ENCODE data around the gene UBE2K. TPM values are rescaled to one million over a fixed set of nuclear protein-coding genes. Genes with fewer than 3 reads are reported as not detected.

The UBE2K gene
- total and polyA plus RNA-seq, 2 experiments from 2014 or later: 40.4 to 112 TPM

DNA sequence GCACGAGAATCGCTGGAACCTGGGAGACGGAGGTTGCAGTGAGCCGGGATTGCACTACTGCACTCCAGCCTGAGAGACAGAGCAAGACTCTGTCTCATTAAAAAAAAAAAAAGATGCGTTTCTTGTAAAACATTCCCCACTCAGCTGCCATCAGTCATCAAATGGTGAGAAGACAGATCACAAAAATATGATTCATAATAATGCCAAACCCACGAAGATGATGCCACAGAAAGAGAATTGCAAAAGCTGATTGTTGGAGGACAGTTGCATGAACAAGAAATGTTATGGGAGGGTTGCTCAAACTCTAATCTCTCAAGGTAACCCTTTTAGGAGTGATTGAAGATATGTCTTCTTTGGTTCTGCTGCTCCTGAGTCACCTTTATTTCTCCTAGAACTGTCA, 37.9 kb upstream of the UBE2K start:
- no peak for DNase-seq (ENCODE audit: low spot score)
- Histone ChIP-seq H3K9me2 (replicated peaks; ENCODE audit: insufficient read depth) (no peaks in the 10 kb centered on the region), H4K20me1 (ENCODE audit: insufficient read depth, poor library complexity, severe bottlenecking) (no peaks in the 10 kb centered on the region), H3K36me3 (replicated peaks; ENCODE audit: insufficient read depth, low read depth) (no peaks in the 10 kb centered on the region), H3K4me3 (no peak overlapping the region), H3K9me3 (ENCODE audit: low read depth) (no peaks in the 10 kb centered on the region), H3K27me3 (no peaks in the 10 kb centered on the region), H3K27ac (no peak overlapping the region), H2AFZ (no peak overlapping the region), H3K4me1 (ENCODE audit: insufficient read depth) (peaks cover 1% of the 10 kb centered on the region), H3K79me2 (no peaks in the 10 kb centered on the region), H3K4me2 (no peak overlapping the region)
- TF ChIP-seq, protein P1, sequence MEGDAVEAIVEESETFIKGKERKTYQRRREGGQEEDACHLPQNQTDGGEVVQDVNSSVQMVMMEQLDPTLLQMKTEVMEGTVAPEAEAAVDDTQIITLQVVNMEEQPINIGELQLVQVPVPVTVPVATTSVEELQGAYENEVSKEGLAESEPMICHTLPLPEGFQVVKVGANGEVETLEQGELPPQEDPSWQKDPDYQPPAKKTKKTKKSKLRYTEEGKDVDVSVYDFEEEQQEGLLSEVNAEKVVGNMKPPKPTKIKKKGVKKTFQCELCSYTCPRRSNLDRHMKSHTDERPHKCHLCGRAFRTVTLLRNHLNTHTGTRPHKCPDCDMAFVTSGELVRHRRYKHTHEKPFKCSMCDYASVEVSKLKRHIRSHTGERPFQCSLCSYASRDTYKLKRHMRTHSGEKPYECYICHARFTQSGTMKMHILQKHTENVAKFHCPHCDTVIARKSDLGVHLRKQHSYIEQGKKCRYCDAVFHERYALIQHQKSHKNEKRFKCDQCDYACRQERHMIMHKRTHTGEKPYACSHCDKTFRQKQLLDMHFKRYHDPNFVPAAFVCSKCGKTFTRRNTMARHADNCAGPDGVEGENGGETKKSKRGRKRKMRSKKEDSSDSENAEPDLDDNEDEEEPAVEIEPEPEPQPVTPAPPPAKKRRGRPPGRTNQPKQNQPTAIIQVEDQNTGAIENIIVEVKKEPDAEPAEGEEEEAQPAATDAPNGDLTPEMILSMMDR (IDR thresholded peaks at IDR 0.05; ENCODE audit: poor library complexity): no peak
- TF ChIP-seq EZH2 (IDR thresholded peaks at IDR 0.05; ENCODE audit: borderline replicate concordance) (no peak), EZH2phosphoT487 (IDR thresholded peaks at IDR 0.05; ENCODE audit: low read depth, severe bottlenecking, unreplicated experiment) (no peak)
- 94% methylated on average over 6 of the region's 6 CpGs for WGBS (ENCODE audit: low lambda C conversion rate, missing lambda C conversion rate)

DNA sequence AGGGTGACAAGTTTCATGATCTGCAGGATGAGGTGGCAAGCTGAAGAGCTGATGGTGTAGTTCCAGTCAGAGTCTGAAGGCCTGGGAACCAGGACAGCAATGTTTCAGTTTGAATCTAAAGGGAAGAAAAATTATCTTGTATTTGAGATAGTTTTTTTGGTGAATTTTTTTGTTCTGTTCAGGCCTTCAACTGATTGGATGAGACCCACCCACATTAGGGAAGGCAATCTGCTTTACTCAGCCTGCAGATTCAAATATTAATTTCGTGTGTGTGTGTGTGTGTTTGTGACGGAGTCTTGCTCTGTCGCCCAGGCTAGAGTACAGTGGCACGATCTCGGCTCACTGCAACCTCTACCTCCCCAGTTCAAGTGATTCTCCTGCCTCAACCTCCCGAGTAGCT, 37.2 kb upstream of the UBE2K start:
- Histone ChIP-seq H3K27me3 (no peaks in the 10 kb centered on the region), H3K9me2 (replicated peaks; ENCODE audit: insufficient read depth) (no peaks in the 10 kb centered on the region), H4K20me1 (ENCODE audit: insufficient read depth, poor library complexity, severe bottlenecking) (no peaks in the 10 kb centered on the region), H3K36me3 (replicated peaks; ENCODE audit: insufficient read depth, low read depth) (no peaks in the 10 kb centered on the region), H2AFZ (no peak overlapping the region), H3K27ac (no peak overlapping the region), H3K4me3 (no peak overlapping the region), H3K4me2 (no peak overlapping the region), H3K9me3 (ENCODE audit: low read depth) (no peaks in the 10 kb centered on the region), H3K79me2 (no peaks in the 10 kb centered on the region), H3K4me1 (ENCODE audit: insufficient read depth) (peaks cover 4% of the 10 kb centered on the region)
- WGBS (ENCODE audit: low lambda C conversion rate, missing lambda C conversion rate): 95% methylated on average over 6 of the region's 6 CpGs
- no peak for DNase-seq (ENCODE audit: low spot score)
- TF ChIP-seq EZH2 (IDR thresholded peaks at IDR 0.05; ENCODE audit: borderline replicate concordance) (no peak), EZH2phosphoT487 (IDR thresholded peaks at IDR 0.05; ENCODE audit: low read depth, severe bottlenecking, unreplicated experiment) (no peak)
- TF ChIP-seq, protein P1 (IDR thresholded peaks at IDR 0.05; ENCODE audit: poor library complexity): no peak

DNA sequence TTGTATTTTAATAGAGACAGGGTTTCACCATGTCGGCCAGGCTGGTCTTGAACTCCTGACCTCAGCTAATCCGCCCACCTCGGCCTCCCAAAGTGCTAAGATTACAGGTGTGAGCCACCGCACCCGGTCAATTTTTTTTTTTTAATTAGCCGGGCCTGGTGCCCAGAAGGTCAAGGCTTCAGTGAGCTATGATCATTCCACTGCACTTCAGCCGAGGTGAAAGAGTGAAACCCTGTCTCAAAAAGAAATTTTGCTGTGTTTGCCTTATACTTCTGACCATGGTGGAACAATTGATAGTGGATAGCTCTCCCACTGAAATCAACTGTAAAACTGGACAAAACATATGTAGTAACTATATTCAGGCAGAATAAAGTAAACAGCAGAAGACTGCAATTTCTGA, 35.3 kb upstream of the UBE2K start:
- Histone ChIP-seq H2AFZ (no peak overlapping the region), H3K4me2 (no peak overlapping the region), H4K20me1 (ENCODE audit: insufficient read depth, poor library complexity, severe bottlenecking) (no peaks in the 10 kb centered on the region), H3K4me1 (ENCODE audit: insufficient read depth) (peaks cover 4% of the 10 kb centered on the region), H3K9me3 (ENCODE audit: low read depth) (no peaks in the 10 kb centered on the region), H3K9me2 (replicated peaks; ENCODE audit: insufficient read depth) (no peaks in the 10 kb centered on the region), H3K27ac (no peak overlapping the region), H3K4me3 (no peak overlapping the region), H3K36me3 (replicated peaks; ENCODE audit: insufficient read depth, low read depth) (no peaks in the 10 kb centered on the region), H3K79me2 (no peaks in the 10 kb centered on the region), H3K27me3 (no peaks in the 10 kb centered on the region)
- WGBS (ENCODE audit: low lambda C conversion rate, missing lambda C conversion rate): 94% methylated on average over 7 of the region's 7 CpGs
- TF ChIP-seq EZH2phosphoT487 (IDR thresholded peaks at IDR 0.05; ENCODE audit: low read depth, severe bottlenecking, unreplicated experiment) (no peak), EZH2 (IDR thresholded peaks at IDR 0.05; ENCODE audit: borderline replicate concordance) (no peak)
- TF ChIP-seq, protein P1 (IDR thresholded peaks at IDR 0.05; ENCODE audit: poor library complexity): no peak
- DNase-seq (ENCODE audit: low spot score): no peak

All from hepatocyte (in vitro differentiated cells).